ENCODE measurements around the gene SPPL2A.
"Not testable (repeated sequence)": the region's sequence is repeated elsewhere in the genome, so short reads cannot be mapped to it uniquely, and the experiment has no call there.

SPPL2A gene, protein sequence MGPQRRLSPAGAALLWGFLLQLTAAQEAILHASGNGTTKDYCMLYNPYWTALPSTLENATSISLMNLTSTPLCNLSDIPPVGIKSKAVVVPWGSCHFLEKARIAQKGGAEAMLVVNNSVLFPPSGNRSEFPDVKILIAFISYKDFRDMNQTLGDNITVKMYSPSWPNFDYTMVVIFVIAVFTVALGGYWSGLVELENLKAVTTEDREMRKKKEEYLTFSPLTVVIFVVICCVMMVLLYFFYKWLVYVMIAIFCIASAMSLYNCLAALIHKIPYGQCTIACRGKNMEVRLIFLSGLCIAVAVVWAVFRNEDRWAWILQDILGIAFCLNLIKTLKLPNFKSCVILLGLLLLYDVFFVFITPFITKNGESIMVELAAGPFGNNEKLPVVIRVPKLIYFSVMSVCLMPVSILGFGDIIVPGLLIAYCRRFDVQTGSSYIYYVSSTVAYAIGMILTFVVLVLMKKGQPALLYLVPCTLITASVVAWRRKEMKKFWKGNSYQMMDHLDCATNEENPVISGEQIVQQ

DNA sequence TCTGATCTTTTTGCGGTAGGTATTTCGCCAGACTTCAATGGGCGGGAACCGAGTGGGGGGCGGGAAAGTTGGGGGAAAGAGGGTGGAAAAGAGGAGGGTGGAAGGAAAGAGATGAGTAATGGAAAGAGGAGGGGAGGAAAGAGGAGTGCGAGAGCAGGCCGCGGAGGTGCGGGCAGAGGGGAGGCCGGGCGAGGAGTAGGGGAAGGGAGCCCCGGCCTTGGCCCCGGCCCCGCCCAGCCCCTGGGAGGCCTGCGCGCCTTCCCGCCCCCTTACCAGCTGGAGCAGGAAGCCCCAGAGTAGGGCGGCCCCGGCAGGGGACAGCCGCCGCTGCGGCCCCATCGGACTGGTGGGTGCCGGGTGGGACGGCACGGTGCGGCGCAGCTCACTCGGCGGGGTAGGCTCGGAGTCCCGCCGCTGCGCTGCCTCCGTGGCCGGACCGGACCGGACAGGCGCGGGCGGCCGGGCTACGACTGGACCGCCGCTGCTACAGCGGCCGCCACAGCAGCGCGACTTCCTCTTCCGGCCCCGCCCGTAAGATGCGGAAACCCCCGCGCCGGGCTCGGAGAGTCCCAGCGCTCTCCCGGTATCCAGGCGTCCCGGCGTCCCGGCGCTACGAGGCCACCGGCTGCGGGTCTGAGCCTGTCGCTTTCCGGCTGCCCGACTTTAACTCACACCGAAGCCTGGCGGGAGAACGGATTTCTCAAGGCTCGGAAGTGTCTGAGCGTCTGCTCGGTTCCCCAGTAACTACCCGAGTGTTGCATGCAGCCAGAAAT is at the start of gene SPPL2A:
Gene SPPL2A (minus strand): TSS at position 512 of the 773 bp plus-strand sequence. CDS start 173 bp downstream, at position 339.
- TF ChIP-seq, protein P1, sequence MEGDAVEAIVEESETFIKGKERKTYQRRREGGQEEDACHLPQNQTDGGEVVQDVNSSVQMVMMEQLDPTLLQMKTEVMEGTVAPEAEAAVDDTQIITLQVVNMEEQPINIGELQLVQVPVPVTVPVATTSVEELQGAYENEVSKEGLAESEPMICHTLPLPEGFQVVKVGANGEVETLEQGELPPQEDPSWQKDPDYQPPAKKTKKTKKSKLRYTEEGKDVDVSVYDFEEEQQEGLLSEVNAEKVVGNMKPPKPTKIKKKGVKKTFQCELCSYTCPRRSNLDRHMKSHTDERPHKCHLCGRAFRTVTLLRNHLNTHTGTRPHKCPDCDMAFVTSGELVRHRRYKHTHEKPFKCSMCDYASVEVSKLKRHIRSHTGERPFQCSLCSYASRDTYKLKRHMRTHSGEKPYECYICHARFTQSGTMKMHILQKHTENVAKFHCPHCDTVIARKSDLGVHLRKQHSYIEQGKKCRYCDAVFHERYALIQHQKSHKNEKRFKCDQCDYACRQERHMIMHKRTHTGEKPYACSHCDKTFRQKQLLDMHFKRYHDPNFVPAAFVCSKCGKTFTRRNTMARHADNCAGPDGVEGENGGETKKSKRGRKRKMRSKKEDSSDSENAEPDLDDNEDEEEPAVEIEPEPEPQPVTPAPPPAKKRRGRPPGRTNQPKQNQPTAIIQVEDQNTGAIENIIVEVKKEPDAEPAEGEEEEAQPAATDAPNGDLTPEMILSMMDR (IDR thresholded peaks at IDR 0.05; ENCODE audit: low read depth, low read length, missing control alignments): no peak
- DNase-seq (ENCODE audit: low read depth): peak; percentile 31
- peak within 1 kb of the TSS; percentile 85 for H3K4me3 ChIP-seq (ENCODE audit: low read depth, low read length)

DNA sequence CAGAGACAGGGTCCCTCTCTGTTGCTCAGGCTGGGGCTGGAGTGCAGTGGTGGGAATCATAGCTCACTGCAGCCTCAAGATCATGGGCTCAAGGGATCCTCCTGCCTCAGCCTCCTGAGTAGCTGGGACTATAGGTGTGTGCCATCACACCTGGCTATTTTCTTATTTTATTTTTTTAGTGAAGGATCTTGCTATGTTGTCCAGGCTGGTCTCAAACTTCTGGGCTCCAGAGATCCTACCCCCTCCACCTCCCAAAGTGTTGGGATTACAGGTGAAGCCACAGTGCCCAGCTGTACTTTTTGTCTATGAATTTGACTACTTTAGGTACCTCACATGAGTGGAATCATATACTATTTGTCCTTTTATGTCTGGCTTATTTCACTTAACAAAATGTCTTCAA is 49.1 kb upstream of the SPPL2A start:
- TF ChIP-seq, protein P1 (IDR thresholded peaks at IDR 0.05; ENCODE audit: low read depth, low read length, missing control alignments): no peak
- no peak overlapping the region for H3K4me3 ChIP-seq (ENCODE audit: low read depth, low read length)
- DNase-seq (ENCODE audit: low read depth): no peak

DNA sequence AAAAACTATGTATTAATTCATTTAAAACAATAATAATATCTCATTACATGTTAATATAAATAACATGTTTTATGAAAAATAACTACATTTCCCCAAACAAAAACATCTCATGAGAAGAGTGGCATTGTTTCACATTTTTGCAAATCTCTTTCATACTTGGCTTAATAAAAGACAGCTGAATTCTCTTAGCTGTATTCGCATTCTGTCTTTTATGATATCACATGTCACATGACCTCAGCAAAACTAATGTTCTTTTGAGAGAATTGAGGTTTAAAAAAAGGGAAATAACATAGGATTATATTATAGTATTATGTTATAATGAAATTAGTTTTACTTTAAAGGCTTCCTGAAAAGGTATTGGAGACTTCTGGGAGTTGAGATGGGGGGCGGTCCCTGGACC is 48.4 kb upstream of the SPPL2A start:
- H3K4me3 ChIP-seq (ENCODE audit: low read depth, low read length): no peak overlapping the region
- TF ChIP-seq, protein P1 (IDR thresholded peaks at IDR 0.05; ENCODE audit: low read depth, low read length, missing control alignments): no peak
- no peak for DNase-seq (ENCODE audit: low read depth)

DNA sequence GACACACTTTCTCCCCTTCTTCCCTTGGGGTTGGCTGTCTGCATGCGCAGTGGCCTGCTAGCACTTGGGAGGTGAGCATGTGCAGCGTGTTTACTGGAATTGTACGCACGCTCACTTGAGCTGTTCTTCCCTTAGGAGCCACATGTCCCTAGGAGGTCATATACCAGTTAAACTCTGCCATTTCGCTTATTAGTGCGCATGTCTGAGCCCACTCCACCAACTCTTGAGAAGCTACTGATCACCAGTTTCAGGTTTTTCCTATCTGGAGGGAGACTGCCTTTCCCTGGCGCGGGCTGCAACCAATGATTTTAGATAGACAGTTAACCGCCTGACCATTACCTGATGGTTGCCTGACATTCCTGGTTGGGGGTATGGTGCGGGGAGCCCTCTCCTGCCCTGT is 47.6 kb upstream of the SPPL2A start:
- TF ChIP-seq, protein P1 (IDR thresholded peaks at IDR 0.05; ENCODE audit: low read depth, low read length, missing control alignments): no peak
- DNase-seq (ENCODE audit: low read depth): no peak
- no peak overlapping the region for H3K4me3 ChIP-seq (ENCODE audit: low read depth, low read length)

DNA sequence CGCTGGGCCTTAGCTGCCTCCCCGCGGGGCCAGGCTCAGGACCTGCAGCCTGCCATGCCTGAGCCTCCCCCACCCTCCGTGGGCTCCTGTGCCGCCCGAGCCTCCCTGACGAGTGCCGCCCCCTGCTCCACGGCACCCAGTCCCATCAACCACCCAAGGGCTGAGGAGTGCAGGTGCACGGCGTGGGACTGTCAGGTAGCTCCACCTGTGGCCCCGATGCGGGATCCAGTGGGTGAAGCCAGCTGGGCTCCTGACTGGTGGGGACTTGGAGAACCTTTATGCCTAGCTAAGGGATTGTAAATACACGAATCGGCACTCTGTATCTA is 46.6 kb upstream of the SPPL2A start:
- H3K4me3 ChIP-seq (ENCODE audit: low read depth, low read length); DNase-seq (ENCODE audit: low read depth): not testable (repeated sequence)

DNA sequence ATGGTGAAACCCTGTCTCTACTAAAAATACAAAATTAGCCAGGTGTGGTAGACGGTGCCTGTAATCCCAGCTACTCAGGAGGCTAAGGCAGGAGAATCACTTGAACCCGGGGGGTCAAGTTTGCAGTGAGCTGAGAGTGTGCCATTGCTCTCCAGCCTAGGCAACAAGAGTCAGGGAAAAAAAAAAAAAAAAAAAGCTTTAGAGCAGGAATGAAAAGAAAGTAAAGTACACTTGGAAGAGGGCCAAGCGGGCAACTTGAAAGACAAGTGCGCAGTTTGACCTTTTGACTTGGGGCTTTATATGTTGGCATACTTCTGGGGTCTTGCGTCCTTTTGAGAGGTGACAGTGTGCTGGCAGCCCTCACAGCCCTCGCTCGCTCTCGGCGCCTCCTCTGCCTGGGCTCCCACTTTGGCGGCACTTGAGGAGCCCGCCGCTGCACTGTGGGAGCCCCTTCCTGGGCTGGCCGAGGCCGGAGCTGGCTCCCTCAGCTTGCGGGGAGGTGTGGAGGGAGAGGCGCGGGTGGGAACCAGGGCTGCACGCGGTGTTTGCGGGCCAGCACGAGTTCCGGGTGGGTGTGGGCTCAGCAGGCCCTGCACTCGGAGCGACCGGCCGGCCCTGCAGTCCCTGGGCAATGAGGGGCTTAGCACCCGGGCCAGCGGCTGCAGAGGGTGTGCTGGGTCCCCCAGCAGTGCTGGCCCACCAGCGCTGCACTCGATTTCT is 46.1 kb upstream of the SPPL2A start:
- not testable (repeated sequence) for DNase-seq (ENCODE audit: low read depth)

DNA sequence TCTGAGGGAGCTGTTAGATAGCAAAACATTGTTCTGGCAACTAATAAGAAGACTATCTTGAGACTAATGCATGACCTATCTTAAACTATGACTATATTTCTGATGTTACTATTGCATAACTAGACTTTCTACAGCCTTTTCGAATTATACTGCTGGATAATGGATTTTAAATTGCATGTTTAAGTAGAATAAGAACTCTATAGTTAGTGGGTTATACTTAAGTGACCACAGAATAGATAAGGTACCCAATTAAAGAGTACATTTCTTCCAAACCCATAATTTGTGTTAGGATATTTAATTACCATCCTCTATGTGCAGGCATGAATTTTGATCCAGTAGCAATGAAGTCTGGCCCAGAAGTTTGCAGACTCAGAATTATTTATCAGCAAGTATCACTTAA is 44.6 kb upstream of the SPPL2A start:
- TF ChIP-seq, protein P1 (IDR thresholded peaks at IDR 0.05; ENCODE audit: low read depth, low read length, missing control alignments): no peak
- H3K4me3 ChIP-seq (ENCODE audit: low read depth, low read length): no peak overlapping the region
- DNase-seq (ENCODE audit: low read depth): no peak

More for the DNA sequence above, 46.1 kb upstream of the SPPL2A start:
- H3K4me3 ChIP-seq (ENCODE audit: low read depth, low read length): not testable (repeated sequence)

Data from GM12864 (cell line).